NOMO-1 treated with dmso at 0.1 percent for 144 hours (cell line): ENCODE measurements around the gene KIF6.
A peak's percentile ranks its signal among the peaks of the same experiment; 100 is the strongest.
"Not testable (repeated sequence)": the region's sequence is repeated elsewhere in the genome, so short reads cannot be mapped to it uniquely, and the experiment has no call there.

Experiments
- DNase-seq: peaks from one replicate; lab custom pipeline; 2025; ENCODE audit not compliant: unreplicated experiment; lab: John Stamatoyannopoulos, UW

Gene KIF6

DNA sequence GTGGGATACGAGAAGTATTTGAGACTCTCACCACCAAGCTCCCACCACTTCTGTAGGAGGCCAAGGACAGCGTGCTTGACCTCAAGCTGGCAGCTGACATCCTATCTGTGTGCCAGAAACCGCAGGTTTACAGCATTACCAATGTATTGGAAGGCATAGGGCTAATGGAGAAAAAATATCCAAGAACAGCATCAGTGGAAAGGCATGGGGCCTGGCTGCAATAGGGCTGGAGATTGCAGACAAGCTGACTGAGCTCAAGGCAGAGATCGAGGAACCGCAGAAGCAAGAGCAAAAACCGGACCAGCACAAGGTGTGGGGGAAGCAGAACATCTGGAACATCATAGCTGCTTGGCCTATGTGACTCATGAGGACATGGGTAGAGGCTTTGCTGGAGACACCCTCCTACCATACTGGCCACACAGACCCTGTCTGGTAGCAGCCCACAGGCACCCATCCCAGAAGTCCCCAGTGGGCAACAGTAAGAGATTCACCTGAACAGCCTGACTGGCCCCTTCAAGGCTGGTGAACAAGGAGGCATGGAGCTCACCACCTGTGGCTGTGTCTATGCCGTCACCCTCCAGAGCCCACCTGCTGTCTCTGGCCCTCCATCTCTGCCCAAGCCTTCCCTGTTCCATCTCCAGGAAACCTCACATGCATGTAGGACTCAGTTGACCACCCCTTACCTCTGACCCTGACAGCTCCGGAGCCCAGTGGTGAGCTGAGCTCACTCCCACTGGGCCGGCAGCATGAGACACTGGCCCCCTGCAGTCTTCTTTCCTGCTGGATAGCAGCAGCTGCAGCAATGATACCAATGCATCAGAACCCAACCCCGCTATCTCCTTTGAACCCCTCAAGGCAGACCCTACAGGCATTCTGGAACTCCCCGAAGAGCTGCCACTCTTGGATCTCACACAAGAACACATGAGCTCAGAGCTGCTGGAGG is 171.1 kb downstream of the KIF6 start:
- no peak for DNase-seq

DNA sequence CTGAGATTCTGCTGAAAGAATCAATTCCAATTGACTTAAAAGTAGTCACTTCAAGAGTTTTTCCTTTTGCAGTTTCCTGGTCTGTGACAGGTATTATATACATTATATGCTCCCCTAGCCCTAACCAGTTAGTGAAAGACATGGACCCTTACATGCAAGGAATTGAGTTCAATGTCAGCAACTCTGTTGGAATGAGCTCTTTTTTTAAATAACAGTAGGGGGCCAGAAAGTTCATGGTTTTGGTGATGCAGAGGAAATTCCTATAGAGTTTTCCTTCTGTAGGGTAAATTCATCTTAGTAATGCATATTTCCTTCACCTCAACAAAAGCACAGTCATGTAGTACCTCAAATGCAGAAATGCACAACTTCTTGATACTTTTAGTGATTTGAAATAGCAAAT is 172.2 kb downstream of the KIF6 start:
- DNase-seq = no peak

DNA sequence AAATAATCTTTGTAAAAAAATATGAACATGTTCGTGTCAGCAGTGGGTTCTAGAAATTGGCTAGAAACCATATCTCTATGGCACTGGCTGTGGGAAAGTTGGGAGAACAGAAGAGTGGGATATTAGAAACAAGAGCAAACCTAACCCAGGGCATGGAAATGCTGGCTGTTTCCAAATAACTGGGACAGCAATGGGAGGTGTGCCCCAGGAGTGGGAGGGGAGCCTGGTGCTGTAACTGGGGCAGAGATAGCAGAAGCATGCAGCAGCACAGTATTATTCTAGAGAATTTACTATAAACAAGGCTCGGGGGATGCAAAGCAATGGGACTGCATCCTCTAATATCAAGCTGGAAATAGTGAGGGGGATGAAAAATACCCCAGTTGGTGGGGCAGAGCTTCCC is 175.0 kb downstream of the KIF6 start:
- DNase-seq = no peak

GRCh38 chr6:39546731-39547130 is 178.5 kb downstream of the KIF6 start:
- DNase-seq = no peak

GRCh38 chr6:39543950-39544349 is 181.3 kb downstream of the KIF6 start:
- DNase-seq = no peak

DNA sequence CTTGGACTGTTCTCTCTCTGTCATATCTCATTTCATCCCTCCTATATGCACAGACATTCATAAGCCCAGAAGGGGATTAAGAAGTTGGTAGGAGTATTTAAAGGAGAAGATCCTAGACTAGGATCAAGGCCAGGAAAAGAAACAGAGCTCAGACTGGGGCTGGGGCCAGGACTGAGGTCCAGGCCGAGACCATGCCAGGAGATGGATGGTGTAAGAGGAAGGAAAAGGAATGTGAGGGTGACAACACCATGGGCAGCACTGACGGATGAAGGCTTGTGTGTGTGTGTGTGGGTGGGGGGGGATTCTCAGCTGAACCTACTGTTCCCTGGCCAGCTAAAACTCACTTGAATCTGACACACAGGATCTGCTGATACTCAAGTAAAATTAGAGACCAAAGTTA is 182.1 kb downstream of the KIF6 start:
- no peak for DNase-seq

DNA sequence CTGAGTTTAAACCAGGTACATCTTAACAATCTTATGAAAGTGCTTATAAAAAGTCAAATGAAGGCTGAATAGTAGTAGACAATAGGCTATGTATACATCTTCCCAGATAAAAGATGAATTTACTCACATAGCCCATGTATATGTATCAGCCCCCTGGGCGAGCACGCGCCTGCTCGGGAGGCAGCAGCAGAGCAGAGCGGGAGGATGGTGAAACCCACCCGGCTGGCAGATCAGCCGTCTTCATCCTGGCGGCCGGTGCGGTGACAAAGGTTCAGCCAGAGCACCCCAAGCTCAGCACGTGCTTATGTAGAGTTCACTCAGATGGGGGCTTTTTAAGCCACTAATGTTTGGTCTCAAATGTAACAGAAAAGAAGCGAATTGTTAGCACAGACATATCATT is 184.8 kb downstream of the KIF6 start:
- no peak for DNase-seq

DNA sequence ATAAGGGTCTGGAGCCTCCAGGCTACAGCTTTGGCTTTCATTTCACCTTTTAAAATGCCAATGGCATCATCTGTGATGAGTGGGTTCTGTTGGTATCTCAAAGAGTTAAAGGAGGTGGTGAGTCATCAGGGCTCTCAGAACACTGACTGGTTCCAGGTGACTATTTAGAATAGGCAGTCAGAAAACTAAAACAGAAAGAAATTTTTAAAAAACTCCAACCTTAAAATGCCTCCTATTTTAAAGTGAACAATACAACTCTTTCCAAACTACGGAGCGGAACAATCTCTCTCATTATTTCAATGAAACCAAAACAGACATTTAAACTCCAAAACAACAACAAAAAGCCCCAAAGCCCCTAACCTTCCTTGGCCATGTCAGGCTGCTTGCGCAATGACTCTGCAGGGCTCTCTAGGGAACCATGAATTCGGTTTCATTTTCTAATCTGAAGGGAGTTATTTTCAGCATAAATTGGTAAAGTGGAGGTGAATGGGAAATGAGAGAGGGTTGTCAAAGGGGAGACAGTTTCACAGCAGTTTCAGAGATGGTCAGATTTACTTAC is 194.9 kb downstream of the KIF6 start:
- no peak for DNase-seq

GRCh38 chr6:39527792-39528564 is 197.2 kb downstream of the KIF6 start:
- no peak for DNase-seq

GRCh38 chr6:39524007-39524406 is 201.2 kb downstream of the KIF6 start:
- DNase-seq = no peak

DNA sequence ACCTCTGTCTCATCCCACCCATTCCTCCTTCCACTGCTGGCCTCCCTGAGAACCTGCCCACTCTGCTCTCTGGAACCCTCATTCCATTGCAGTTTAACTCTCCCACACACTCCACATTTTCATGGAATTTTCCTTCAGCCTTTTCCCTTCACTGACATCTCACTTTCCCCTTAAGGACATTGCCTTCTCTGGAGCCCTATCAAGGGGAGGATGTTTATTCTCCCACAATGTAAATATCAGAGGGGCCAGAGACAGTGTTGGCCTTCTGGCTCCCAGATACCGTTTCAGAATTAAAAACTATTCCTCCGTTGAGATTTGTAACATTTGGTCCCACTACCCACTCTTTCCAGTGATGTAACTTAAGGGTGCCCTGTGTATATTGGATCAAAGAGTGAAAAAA is 203.2 kb downstream of the KIF6 start:
- DNase-seq = no peak

GRCh38 chr6:39520916-39521315 is 204.3 kb downstream of the KIF6 start:
- DNase-seq = no peak

DNA sequence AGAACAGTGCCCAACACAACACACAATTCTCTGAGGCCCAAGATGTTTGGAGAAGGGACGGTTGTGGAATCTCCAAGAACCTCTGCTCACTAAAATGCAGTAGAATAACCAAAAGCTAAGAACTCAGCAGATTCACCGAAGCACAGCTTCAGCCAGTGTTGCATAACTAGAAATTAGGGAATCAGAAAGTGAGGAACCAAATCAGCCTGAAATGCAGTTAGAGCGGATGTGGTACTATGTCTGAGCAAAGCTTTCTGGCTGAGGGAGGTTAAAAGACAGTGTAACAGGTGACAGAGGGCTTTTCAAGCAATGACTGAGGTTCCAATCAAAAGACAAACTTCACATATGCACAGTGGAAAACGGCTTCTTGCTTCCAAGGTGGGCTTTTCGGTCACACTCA is 204.8 kb downstream of the KIF6 start:
- DNase-seq = peak; percentile 30

DNA sequence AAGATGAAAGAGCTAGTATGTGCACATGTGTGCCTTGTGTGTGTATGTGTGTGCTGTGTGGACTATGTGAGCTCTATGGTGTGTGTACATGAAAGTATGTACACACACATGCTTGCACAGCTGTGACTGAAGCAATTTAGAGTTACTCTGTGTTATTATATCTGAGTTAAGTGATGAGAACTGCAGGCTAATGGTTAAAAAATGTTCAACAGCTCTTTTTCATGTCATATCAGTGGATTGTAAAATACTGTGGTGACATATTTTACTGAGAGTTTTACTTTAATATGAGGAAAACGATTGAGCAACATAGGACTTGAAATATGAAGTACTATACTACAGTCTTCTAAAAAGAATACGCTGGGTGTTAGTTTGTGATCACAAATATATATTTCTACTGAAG is 207.0 kb downstream of the KIF6 start:
- no peak for DNase-seq

DNA sequence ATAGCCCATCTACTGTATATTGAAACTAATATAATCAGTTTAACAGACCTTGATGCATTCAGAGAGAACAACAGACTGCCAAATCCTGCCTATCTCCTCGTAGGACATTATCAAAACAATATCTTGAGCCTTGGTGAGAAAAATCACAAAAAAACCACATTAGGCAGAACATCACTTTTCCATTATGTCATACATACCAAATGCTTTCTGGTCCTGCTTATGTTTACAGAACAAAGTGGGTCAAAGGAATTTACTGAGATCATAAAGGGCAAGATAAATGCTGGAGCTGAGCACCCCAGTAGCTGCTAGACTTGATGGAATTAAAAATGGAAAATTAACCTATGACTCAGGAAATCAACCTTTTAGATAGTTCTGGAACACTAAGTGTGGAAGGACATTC is 207.5 kb downstream of the KIF6 start:
- no peak for DNase-seq

GRCh38 chr6:39516471-39516870 is 208.7 kb downstream of the KIF6 start:
- DNase-seq = no peak

- DNase-seq = no peak
Measured at GRCh38 chr6:39515471-39515870, 209.7 kb downstream of the KIF6 start.

DNA sequence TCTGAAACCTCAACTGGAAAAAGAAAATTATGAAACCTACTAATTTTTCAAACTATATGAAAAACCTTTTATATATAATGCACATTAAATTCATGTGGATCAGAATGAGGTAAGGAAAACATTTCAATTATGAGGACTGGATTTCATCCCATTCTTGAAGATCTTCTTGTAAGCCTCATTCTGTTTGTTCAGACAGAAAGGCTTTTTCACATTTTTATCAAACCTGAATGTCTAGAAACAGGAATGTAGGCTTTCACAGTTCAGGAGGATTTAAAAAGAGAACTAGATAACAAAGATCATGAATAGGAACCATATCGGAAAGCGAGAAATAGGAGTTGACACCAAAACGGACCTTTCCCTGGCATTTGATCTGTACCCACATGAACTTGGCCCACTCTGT is 210.2 kb downstream of the KIF6 start:
- no peak for DNase-seq

GRCh38 chr6:39509831-39510230 is 215.4 kb downstream of the KIF6 start:
- DNase-seq = not testable (repeated sequence)

DNA sequence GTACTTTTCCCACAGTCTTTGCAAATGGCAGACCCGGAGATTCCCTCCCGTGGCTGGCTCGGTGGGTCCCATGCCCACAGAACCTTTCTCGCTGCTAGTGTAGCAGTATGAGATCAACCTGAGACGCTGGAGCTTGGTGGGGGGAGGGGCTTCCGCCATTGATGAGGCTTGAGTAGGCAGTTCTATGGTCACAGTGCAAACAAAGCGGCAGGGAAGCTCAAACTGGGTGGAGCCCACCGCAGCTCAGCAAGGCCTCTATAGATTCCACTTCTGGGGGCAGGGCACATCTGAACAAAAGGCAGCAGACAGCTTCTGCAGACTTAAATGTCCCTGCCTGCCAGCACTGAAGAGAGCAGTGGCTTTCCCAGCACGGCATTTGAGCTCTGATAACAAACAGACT is 216.7 kb downstream of the KIF6 start:
- no peak for DNase-seq

- no peak for DNase-seq
Measured at GRCh38 chr6:39507331-39507998, 217.7 kb downstream of the KIF6 start.
